Smooth muscle cell (in vitro differentiated cells): ENCODE data around the gene GBP6. TPM values are rescaled to one million over a fixed set of nuclear protein-coding genes. Genes with fewer than 3 reads are reported as not detected.

ENCODE experiments used
- DNase-seq: peaks from one replicate; lab custom pipeline; 2025; ENCODE audit not compliant: unreplicated experiment; lab: John Stamatoyannopoulos, UW
- H2AFZ ChIP-seq: fragments of 200-600 bp; sonication (generic); 2 replicates; pipeline ENCODE4 v1.6.0; 2016; ENCODE audit warnings: antibody characterized with exemption, low read depth, mild to moderate bottlenecking
- H3F3A ChIP-seq: fragments of 200-600 bp; sonication (generic); 2 replicates; pipeline ENCODE4 v1.6.0; 2017; ENCODE audit warnings: antibody characterized with exemption, low read depth
- H3K27ac ChIP-seq: fragments of 200-600 bp; sonication (generic); 2 replicates; pipeline ENCODE4 v1.5.1; 2016; ENCODE audit warnings: low read depth, mild to moderate bottlenecking
- H3K27me3 ChIP-seq: fragments of 200-600 bp; sonication (generic); 2 replicates; pipeline ENCODE4 v1.6.1; 2016; ENCODE audit warnings: low read depth, mild to moderate bottlenecking
- H3K36me3 ChIP-seq: fragments of 200-600 bp; sonication (generic); 2 replicates; pipeline ENCODE4 v1.5.1; 2016; ENCODE audit warnings: low read depth
- H3K4me1 ChIP-seq: fragments of 200-600 bp; sonication (generic); 2 replicates; pipeline ENCODE4 v1.5.1; 2016; ENCODE audit warnings: low read depth
- H3K4me2 ChIP-seq: fragments of 200-600 bp; sonication (generic); 2 replicates; pipeline ENCODE4 v1.6.0; 2016; ENCODE audit warnings: mild to moderate bottlenecking
- H3K4me3 ChIP-seq: fragments of 200-600 bp; sonication (generic); 2 replicates; pipeline ENCODE4 v1.5.1; 2016; ENCODE audit warnings: mild to moderate bottlenecking
- H3K79me2 ChIP-seq: fragments of 200-600 bp; sonication (generic); 2 replicates; pipeline ENCODE4 v1.6.0; 2016; ENCODE audit warnings: low read depth, mild to moderate bottlenecking
- H3K9ac ChIP-seq: fragments of 200-600 bp; sonication (generic); 2 replicates; pipeline ENCODE4 v1.6.0; 2016; ENCODE audit warnings: low read depth
- H3K9me3 ChIP-seq: fragments of 200-600 bp; sonication (generic); replicated peaks from 2 replicates; pipeline ENCODE4 v1.5.1; 2016; ENCODE audit warnings: low read depth
- H4K20me1 ChIP-seq: fragments of 200-600 bp; sonication (generic); 2 replicates; pipeline ENCODE4 v1.6.0; 2016; ENCODE audit warnings: low read depth
- WGBS: methylation state at CpG from one replicate; pipeline ENCODE4 v1.1.7; 2016; ENCODE audit warnings: low lambda C conversion rate; 5-methylcytosine and 5-hydroxymethylcytosine counted together
- polyA plus RNA-seq: library from polyadenylated mRNA; unstranded; fragments of >200 nt; fragmentation: Nextera tagmentation; extraction: Ambion mirVana; gene quantifications from 2 replicates; pipeline ENCODE4 v1.2.1, GENCODE V29; 2016
- total RNA-seq: library from RNA; depleted of rRNA; stranded (reverse); fragments of >200 nt; gene quantifications from 2 replicates; pipeline ENCODE4 v1.2.3, GENCODE V29; 2014
- TF ChIP-seq, protein P1 (sequence below): fragments of 200-600 bp; sonication (generic); IDR thresholded peaks from 2 replicates; pipeline ENCODE4 v1.5.1; 2017; ENCODE audit warnings: borderline replicate concordance, mild to moderate bottlenecking, antibody characterized with exemption; ENCODE audit not compliant: insufficient read depth, poor library complexity, severe bottlenecking

GBP6 gene
- total and polyA plus RNA-seq, 2 experiments from 2014 or later: not detected

DNA sequence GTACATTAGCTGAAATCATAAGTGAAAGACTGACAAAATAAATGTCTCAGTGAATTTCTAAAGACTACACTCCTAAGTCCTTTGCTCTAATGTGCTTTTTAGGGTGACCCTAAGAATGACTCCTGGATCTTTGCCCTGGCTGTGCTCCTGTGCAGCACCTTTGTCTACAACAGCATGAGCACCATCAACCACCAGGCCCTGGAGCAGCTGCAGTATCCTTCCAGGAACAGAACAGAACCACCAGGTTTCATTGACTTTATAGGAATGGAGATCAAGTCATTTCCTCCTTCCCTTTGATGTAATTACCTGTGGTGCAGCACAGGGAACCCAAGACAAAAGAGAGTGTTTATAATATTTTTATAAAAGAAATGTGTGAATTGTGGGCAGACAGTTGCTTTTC is 14.1 kb downstream of the GBP6 start:
- no peaks in the 10 kb centered on the region for H3K27me3 ChIP-seq
- H3K4me3 ChIP-seq: no peak overlapping the region
- no peaks in the 10 kb centered on the region for H3F3A ChIP-seq
- H4K20me1 ChIP-seq: no peaks in the 10 kb centered on the region
- DNase-seq: no peak
- H3K9me3 ChIP-seq: no peaks in the 10 kb centered on the region
- H3K27ac ChIP-seq: no peak overlapping the region
- H3K4me1 ChIP-seq: no peaks in the 10 kb centered on the region
- H3K36me3 ChIP-seq: no peaks in the 10 kb centered on the region
- H3K4me2 ChIP-seq: no peak overlapping the region
- no peak overlapping the region for H2AFZ ChIP-seq
- TF ChIP-seq, protein P1, sequence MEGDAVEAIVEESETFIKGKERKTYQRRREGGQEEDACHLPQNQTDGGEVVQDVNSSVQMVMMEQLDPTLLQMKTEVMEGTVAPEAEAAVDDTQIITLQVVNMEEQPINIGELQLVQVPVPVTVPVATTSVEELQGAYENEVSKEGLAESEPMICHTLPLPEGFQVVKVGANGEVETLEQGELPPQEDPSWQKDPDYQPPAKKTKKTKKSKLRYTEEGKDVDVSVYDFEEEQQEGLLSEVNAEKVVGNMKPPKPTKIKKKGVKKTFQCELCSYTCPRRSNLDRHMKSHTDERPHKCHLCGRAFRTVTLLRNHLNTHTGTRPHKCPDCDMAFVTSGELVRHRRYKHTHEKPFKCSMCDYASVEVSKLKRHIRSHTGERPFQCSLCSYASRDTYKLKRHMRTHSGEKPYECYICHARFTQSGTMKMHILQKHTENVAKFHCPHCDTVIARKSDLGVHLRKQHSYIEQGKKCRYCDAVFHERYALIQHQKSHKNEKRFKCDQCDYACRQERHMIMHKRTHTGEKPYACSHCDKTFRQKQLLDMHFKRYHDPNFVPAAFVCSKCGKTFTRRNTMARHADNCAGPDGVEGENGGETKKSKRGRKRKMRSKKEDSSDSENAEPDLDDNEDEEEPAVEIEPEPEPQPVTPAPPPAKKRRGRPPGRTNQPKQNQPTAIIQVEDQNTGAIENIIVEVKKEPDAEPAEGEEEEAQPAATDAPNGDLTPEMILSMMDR: no peak
- no peaks in the 10 kb centered on the region for H3K79me2 ChIP-seq
- H3K9ac ChIP-seq: no peak overlapping the region

DNA sequence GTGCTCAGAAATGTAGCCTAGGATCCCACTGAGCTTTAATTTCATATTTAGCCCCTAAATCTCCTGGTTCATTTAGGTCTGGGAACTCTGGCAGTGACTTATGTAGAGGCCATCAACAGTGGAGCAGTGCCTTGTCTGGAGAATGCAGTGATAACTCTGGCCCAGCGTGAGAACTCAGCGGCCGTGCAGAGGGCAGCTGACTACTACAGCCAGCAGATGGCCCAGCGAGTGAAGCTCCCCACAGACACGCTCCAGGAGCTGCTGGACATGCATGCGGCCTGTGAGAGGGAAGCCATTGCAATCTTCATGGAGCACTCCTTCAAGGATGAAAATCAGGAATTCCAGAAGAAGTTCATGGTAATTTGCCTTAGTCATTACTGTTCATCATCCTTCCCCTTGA is 17.8 kb downstream of the GBP6 start:
- Histone ChIP-seq H3K4me1 (no peaks in the 10 kb centered on the region), H2AFZ (no peak overlapping the region), H4K20me1 (no peaks in the 10 kb centered on the region), H3K27me3 (no peaks in the 10 kb centered on the region), H3K27ac (no peak overlapping the region), H3K4me2 (no peak overlapping the region), H3F3A (no peaks in the 10 kb centered on the region), H3K9me3 (no peaks in the 10 kb centered on the region), H3K4me3 (no peak overlapping the region), H3K79me2 (no peaks in the 10 kb centered on the region), H3K9ac (no peak overlapping the region), H3K36me3 (no peaks in the 10 kb centered on the region)
- no peak for DNase-seq
- WGBS: 81% methylated on average over 6 of the region's 6 CpGs
- TF ChIP-seq, protein P1: no peak

DNA sequence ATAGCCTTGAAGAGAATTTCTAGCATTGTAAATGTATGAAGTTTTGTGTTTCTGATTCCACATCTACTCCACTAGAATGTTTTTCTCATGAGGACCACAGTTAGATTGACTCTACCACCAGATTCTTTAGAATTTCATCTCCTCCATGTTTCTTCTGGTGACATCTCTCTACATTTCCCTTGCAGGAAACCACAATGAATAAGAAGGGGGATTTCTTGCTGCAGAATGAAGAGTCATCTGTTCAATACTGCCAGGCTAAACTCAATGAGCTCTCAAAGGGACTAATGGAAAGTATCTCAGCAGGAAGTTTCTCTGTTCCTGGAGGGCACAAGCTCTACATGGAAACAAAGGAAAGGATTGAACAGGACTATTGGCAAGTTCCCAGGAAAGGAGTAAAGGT is 18.6 kb downstream of the GBP6 start:
- no peak for DNase-seq
- no peaks in the 10 kb centered on the region for H3K79me2 ChIP-seq

DNA sequence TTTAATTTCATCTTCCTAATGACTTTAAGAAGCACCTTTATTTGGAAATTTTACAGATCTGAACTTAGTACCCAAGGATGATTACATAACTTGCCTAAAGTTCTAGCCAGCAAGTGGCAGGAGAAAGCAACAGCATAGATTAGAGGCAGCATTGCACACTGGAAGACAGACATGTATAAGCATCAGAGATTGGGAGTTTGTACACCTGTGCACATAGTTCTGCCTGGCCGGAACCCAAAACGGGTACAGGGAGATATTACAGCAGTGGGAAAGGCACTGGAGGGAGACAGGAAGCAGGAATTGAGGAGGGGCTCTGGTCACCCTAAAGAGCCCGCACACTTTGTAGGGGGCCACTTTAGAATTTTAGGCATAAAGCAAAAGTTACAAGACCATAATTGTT is 19.3 kb downstream of the GBP6 start:
- Histone ChIP-seq H3F3A (no peaks in the 10 kb centered on the region), H3K79me2 (no peaks in the 10 kb centered on the region), H3K27ac (no peak overlapping the region), H3K27me3 (no peaks in the 10 kb centered on the region), H2AFZ (no peak overlapping the region), H4K20me1 (no peaks in the 10 kb centered on the region), H3K36me3 (no peaks in the 10 kb centered on the region), H3K4me3 (no peak overlapping the region), H3K9ac (no peak overlapping the region), H3K4me2 (no peak overlapping the region), H3K4me1 (no peaks in the 10 kb centered on the region), H3K9me3 (no peaks in the 10 kb centered on the region)
- WGBS: 91% methylated on average over 3 of the region's 3 CpGs
- DNase-seq: no peak
- TF ChIP-seq, protein P1: no peak

More for the DNA sequence above, 18.6 kb downstream of the GBP6 start:
- Histone ChIP-seq H2AFZ (no peak overlapping the region), H3K4me1 (no peaks in the 10 kb centered on the region), H3K27ac (no peak overlapping the region), H3F3A (no peaks in the 10 kb centered on the region), H3K4me2 (no peak overlapping the region), H3K9ac (no peak overlapping the region), H3K4me3 (no peak overlapping the region), H3K36me3 (no peaks in the 10 kb centered on the region), H3K27me3 (no peaks in the 10 kb centered on the region), H4K20me1 (no peaks in the 10 kb centered on the region), H3K9me3 (no peaks in the 10 kb centered on the region)
- TF ChIP-seq, protein P1: no peak
